HCT116 (cell line): ENCODE results near the gene HBE1. TPM values are rescaled to one million over a fixed set of nuclear protein-coding genes. Genes with fewer than 3 reads are reported as not detected.

Experiments
- ATAC-seq: fragments of 200-7000 bp; cut with Tn5 transposase; 2 replicates; pipeline ENCODE4 v1.9.1; 2020; ENCODE audit warnings: mild to moderate bottlenecking, moderate library complexity
- BruUV-seq: library from RNA; stranded (reverse); fragments of 400-500 nt; replicated peaks from 2 replicates; lab custom pipeline; 2021; lab: Mats Ljungman, UMichigan
- CTCF ChIA-PET: fragments of 300-600 bp; sonication (Branson Sonifier 250); formaldehyde crosslinking; loops from one replicate; lab custom pipeline; 2021; ENCODE audit warnings: antibody characterized with exemption; lab: Charles Lee
- POLR2A ChIA-PET: fragments of 300-600, 350-600 bp; sonication (Branson Sonifier 250); formaldehyde crosslinking; loops from one replicate; lab custom pipeline; 2021; ENCODE audit warnings: antibody characterized with exemption; lab: Charles Lee
- RAD21 ChIA-PET, 2 experiments: fragments of 300-600 bp; sonication (Branson Sonifier 250); formaldehyde crosslinking; loops; one replicate each; lab custom pipeline; 2023; ENCODE audit warnings: low total read pairs in 2 of 2; ENCODE audit not compliant: uncharacterized antibody in 2 of 2, unreplicated experiment in 2 of 2, low non-redundant PET in 1 of 2; lab: Charles Lee
- DNase-seq: peaks from one replicate; pipeline ENCODE4 v3.0.0-alpha.2; 2010; ENCODE audit warnings: low read depth, low spot score
- H2AFZ ChIP-seq: fragments of 200-600 bp; shearing (Covaris generic), sonication (generic); 2 replicates; pipeline ENCODE4 v1.6.1; 2017; ENCODE audit warnings: low read depth, mixed run types, mixed read lengths, antibody characterized with exemption, low read length; ENCODE audit not compliant: poor library complexity, severe bottlenecking
- H3K27ac ChIP-seq: 2 replicates; pipeline ENCODE4 v1.5.1; 2012; ENCODE audit warnings: low read depth, low read length
- H3K27me3 ChIP-seq: fragments of 200-600 bp; sonication (generic); 2 replicates; pipeline ENCODE4 v1.6.1; 2016; ENCODE audit warnings: mixed run types, low read length, mixed read lengths; ENCODE audit not compliant: insufficient read depth
- H3K36me3 ChIP-seq, 2 experiments: fragments of 200-500 bp in 1 of 2; fragments of 200-600 bp in 1 of 2; sonication (Bioruptor generic) in 1 of 2; sonication (generic) in 1 of 2; 2 replicates each; pipeline versions ENCODE4 v1.5.1 to v1.6.1; 2014 to 2016; ENCODE audit warnings: low read length in 2 of 2, inconsistent platforms in 1 of 2, mixed read lengths in 1 of 2, mixed run types in 1 of 2; ENCODE audit not compliant: insufficient read depth in 2 of 2, control insufficient read depth in 1 of 2
- H3K4me1 ChIP-seq, 2 experiments: fragments of 200-600 bp in 1 of 2; sonication (generic) in 1 of 2; 2 replicates each; pipeline versions ENCODE4 v1.5.1 to v1.6.1; 2012 to 2017; ENCODE audit warnings: low read length in 2 of 2, inconsistent platforms in 1 of 2, mild to moderate bottlenecking in 1 of 2, mixed read lengths in 1 of 2, mixed run types in 1 of 2, moderate library complexity in 1 of 2; ENCODE audit not compliant: insufficient read depth in 2 of 2, control insufficient read depth in 1 of 2
- H3K4me2 ChIP-seq: fragments of 200-600 bp; sonication (generic); 2 replicates; pipeline ENCODE4 v1.6.1; 2017; ENCODE audit warnings: mixed run types, low read length, mixed read lengths
- H3K4me3 ChIP-seq, 2 experiments: fragments of 200-600 bp in 1 of 2; sonication (generic) in 1 of 2; replicated peaks in 1 of 2; 2 replicates each; pipeline ENCODE4 v1.5.1; 2011 to 2016; ENCODE audit warnings: low read length in 2 of 2, control low read depth in 1 of 2, low read depth in 1 of 2, mild to moderate bottlenecking in 1 of 2, mixed read lengths in 1 of 2, mixed run types in 1 of 2
- H3K79me2 ChIP-seq: fragments of 200-600 bp; sonication (generic); 2 replicates; pipeline ENCODE4 v1.6.1; 2017; ENCODE audit warnings: mild to moderate bottlenecking, mixed run types, low read length, moderate library complexity, mixed read lengths; ENCODE audit not compliant: insufficient read depth
- H3K9ac ChIP-seq: fragments of 200-600 bp; sonication (generic); 2 replicates; pipeline ENCODE4 v1.6.1; 2016; ENCODE audit warnings: low read length, mixed read lengths
- H3K9me2 ChIP-seq: fragments of 200-600 bp; sonication (generic), shearing (Covaris generic); 2 replicates; pipeline ENCODE4 v1.6.1; 2017; ENCODE audit warnings: mixed run types, mild to moderate bottlenecking, moderate library complexity; ENCODE audit not compliant: insufficient read depth
- H3K9me3 ChIP-seq, 2 experiments: fragments of 200-500 bp in 1 of 2; fragments of 200-600 bp in 1 of 2; sonication (Bioruptor generic) in 1 of 2; sonication (generic) in 1 of 2; 2 replicates each; pipeline ENCODE4 v1.6.1; 2014 to 2017; ENCODE audit warnings: low read length in 2 of 2, mixed read lengths in 2 of 2, inconsistent platforms in 1 of 2, low read depth in 1 of 2, mild to moderate bottlenecking in 1 of 2, mixed run types in 1 of 2, moderate library complexity in 1 of 2; ENCODE audit not compliant: control insufficient read depth in 1 of 2, insufficient read depth in 1 of 2
- H4K20me1 ChIP-seq: fragments of 200-600 bp; sonication (generic), shearing (Covaris generic); 2 replicates; pipeline ENCODE4 v1.6.1; 2017; ENCODE audit warnings: mixed run types, mild to moderate bottlenecking, moderate library complexity; ENCODE audit not compliant: insufficient read depth
- CBX3 ChIP-seq: IDR thresholded peaks from 2 replicates; pipeline ENCODE4 v1.6.1; 2012; ENCODE audit warnings: low read depth
- CEBPB ChIP-seq: IDR thresholded peaks from 2 replicates; pipeline ENCODE4 v1.6.1; 2012; ENCODE audit warnings: low read depth
- EGR1 ChIP-seq: IDR thresholded peaks from 2 replicates; pipeline ENCODE4 v1.6.1; 2012; ENCODE audit warnings: low read depth
- ELF1 ChIP-seq: IDR thresholded peaks from 2 replicates; pipeline ENCODE4 v1.6.1; 2012; ENCODE audit warnings: low read depth, borderline replicate concordance
- EZH2 ChIP-seq: fragments of 200-600 bp; sonication (generic); IDR thresholded peaks from 2 replicates; pipeline ENCODE4 v1.6.1; 2017; ENCODE audit warnings: antibody characterized with exemption, mixed run types
- EZH2phosphoT487 ChIP-seq: fragments of 200-600 bp; IDR thresholded peaks from 2 replicates; pipeline ENCODE4 v1.6.1; 2018; ENCODE audit warnings: antibody characterized with exemption, borderline replicate concordance
- FOSL1 ChIP-seq: IDR thresholded peaks from 2 replicates; pipeline ENCODE4 v1.6.1; 2012; ENCODE audit warnings: low read depth
- JUND ChIP-seq: IDR thresholded peaks from 2 replicates; pipeline ENCODE4 v1.6.1; 2012
- TCF7L2 ChIP-seq: IDR thresholded peaks from 2 replicates; pipeline ENCODE4 v1.7.0; 2011; ENCODE audit warnings: borderline replicate concordance, inconsistent platforms; ENCODE audit not compliant: insufficient read depth, insufficient read length; ENCODE audit errors: extremely low read depth
- YY1 ChIP-seq: IDR thresholded peaks from 2 replicates; pipeline ENCODE4 v1.6.1; 2011; ENCODE audit warnings: low read length, low read depth, moderate library complexity, mild to moderate bottlenecking; ENCODE audit not compliant: insufficient replicate concordance; ENCODE audit errors: extremely low read depth
- ZFX ChIP-seq: fragments of 450-650 bp; IDR thresholded peaks from 2 replicates; pipeline ENCODE4 v1.6.1; 2017
- intact Hi-C: fragments of 100-400 bp; cut with micrococcal nuclease; formaldehyde crosslinking; loops from 2 replicates; pipeline ENCODE4 v1.10.0; 2022
- total RNA-seq: library from RNA; stranded (reverse); gene quantifications from one replicate; pipeline ENCODE4 v1.2.1, GENCODE V29; 2021; ENCODE audit not compliant: unreplicated experiment
- TF ChIP-seq, protein P1 (sequence below), 3 experiments: fragments of 200-600 bp in 1 of 3; sonication (generic) in 1 of 3; IDR thresholded peaks in 2 of 3; conservative IDR thresholded peaks in 1 of 3; 2 replicates each; pipeline ENCODE4 v1.5.1; 2012 to 2017; ENCODE audit warnings: low read depth in 2 of 3, low read length in 2 of 3, antibody characterized with exemption in 1 of 3, borderline replicate concordance in 1 of 3, control low read depth in 1 of 3, mild to moderate bottlenecking in 1 of 3, mixed read lengths in 1 of 3, mixed run types in 1 of 3, moderate library complexity in 1 of 3; ENCODE audit not compliant: insufficient read depth in 1 of 3
- TF ChIP-seq, protein P2 (sequence below): IDR thresholded peaks from 2 replicates; pipeline ENCODE4 v1.6.1; 2012
- TF ChIP-seq, protein P3 (sequence below): IDR thresholded peaks from 2 replicates; pipeline ENCODE4 v1.6.1; 2012

The HBE1 gene
- total RNA-seq, 1 experiment from 2014 or later = 212 TPM

DNA sequence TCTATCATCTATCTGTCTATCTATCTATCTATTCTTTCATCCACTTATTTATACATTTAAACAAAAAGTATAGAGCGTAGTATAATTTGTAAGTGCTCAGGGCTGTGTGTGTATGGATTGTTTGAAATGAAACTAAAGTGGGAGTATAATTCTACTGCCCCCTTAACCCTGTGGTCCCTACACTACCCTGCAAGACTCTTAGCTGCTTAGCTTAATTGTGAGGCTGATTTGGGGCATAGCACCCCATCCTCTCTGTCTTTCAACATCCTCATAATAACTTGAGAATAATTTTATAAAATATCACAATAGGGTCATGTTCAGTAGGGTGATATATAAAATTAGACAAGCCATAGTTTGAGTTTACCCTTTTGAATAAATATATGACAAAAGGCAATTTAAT, 20.4 kb upstream of the HBE1 start:
- intact Hi-C loops = loop anchor here (5.0 kb wide), 3 partner anchors 168 to 663 kb away; partner anchors contain the start of gene OR52N2
- ATAC-seq = no peak
- H2AFZ ChIP-seq = no peak overlapping the region
- no peaks in the 10 kb centered on the region; the same call in 1 of the 2 replicates for H4K20me1 ChIP-seq
- no peaks in the 10 kb centered on the region for H3K9me3 ChIP-seq
- H3K4me2 ChIP-seq = no peak overlapping the region
- no peaks in the 10 kb centered on the region for H3K79me2 ChIP-seq
- H3K27ac ChIP-seq = no peak overlapping the region
- RAD21 ChIA-PET = no interaction called here
- H3K27me3 ChIP-seq = no peaks in the 10 kb centered on the region
- no peak for DNase-seq
- H3K4me1 ChIP-seq = peaks cover 0 to 5% of the 10 kb centered on the region in 2 experiments; a peak in 1 of 4 replicates
- POLR2A ChIA-PET = no interaction called here
- H3K9ac ChIP-seq = no peak overlapping the region
- TF ChIP-seq TCF7L2 (no peak), CEBPB (no peak), EZH2 (no peak), EZH2phosphoT487 (no peak), FOSL1 (no peak)
- no peak overlapping the region for H3K4me3 ChIP-seq
- BruUV-seq = no TSS peak
- H3K36me3 ChIP-seq = no peaks in the 10 kb centered on the region
- CTCF ChIA-PET = no interaction called here
- no peaks in the 10 kb centered on the region for H3K9me2 ChIP-seq

DNA sequence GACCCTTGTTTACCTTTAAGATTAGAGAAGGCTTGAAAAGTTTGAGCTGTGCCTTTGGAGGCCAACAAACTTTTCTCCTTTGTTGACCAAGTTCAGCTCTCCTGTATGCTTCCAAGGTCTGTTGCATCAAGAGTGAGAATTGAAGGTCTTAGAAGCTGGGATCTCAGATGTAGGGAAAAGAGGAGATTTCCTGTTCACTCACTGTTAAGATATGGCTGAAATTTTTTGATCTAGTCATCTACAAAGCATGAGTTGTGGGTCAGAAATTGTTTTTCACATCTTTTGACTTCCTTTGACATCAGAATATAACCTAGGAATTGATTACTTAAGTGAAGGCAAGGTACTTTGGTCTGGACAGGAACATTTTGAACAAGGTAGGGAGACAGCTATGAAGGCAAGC, 20.0 kb upstream of the HBE1 start:
- ChIA-PET CTCF (no interaction called here), POLR2A (no interaction called here)
- Histone ChIP-seq H3K36me3 (no peaks in the 10 kb centered on the region), H3K79me2 (no peaks in the 10 kb centered on the region), H3K27ac (no peak overlapping the region), H3K4me3 (no peak overlapping the region), H3K4me2 (no peak overlapping the region), H3K9ac (no peak overlapping the region), H3K9me3 (no peaks in the 10 kb centered on the region)
- intact Hi-C loops = loop anchor here (5.0 kb wide), 3 partner anchors 167 to 662 kb away; partner anchors contain the start of gene OR52N2
- no TSS peak for BruUV-seq
- DNase-seq (no peak), ATAC-seq (no peak)
- TF ChIP-seq YY1 (no peak), ELF1 (no peak), EZH2 (no peak), TCF7L2 (no peak), CEBPB (no peak), CBX3 (no peak), EGR1 (no peak), ZFX (no peak), JUND (no peak)
- TF ChIP-seq, protein P1, sequence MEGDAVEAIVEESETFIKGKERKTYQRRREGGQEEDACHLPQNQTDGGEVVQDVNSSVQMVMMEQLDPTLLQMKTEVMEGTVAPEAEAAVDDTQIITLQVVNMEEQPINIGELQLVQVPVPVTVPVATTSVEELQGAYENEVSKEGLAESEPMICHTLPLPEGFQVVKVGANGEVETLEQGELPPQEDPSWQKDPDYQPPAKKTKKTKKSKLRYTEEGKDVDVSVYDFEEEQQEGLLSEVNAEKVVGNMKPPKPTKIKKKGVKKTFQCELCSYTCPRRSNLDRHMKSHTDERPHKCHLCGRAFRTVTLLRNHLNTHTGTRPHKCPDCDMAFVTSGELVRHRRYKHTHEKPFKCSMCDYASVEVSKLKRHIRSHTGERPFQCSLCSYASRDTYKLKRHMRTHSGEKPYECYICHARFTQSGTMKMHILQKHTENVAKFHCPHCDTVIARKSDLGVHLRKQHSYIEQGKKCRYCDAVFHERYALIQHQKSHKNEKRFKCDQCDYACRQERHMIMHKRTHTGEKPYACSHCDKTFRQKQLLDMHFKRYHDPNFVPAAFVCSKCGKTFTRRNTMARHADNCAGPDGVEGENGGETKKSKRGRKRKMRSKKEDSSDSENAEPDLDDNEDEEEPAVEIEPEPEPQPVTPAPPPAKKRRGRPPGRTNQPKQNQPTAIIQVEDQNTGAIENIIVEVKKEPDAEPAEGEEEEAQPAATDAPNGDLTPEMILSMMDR (IDR thresholded peaks at IDR 0.05 in 2 of 3, conservative IDR thresholded peaks at IDR 0.05 in 1 of 3; ENCODE audit: borderline replicate concordance in 1 of 3, insufficient read depth in 1 of 3, low read depth in 2 of 3, low read length in 2 of 3) = no peak
- TF ChIP-seq, protein P2, sequence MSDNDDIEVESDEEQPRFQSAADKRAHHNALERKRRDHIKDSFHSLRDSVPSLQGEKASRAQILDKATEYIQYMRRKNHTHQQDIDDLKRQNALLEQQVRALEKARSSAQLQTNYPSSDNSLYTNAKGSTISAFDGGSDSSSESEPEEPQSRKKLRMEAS = no peak
- TF ChIP-seq, protein P3, sequence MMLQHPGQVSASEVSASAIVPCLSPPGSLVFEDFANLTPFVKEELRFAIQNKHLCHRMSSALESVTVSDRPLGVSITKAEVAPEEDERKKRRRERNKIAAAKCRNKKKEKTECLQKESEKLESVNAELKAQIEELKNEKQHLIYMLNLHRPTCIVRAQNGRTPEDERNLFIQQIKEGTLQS = no peak
- TF ChIP-seq, all 23 proteins: peak for 0
- H4K20me1 ChIP-seq = no peaks in the 10 kb centered on the region; the same call in 1 of the 2 replicates
- H3K27me3 ChIP-seq = no peaks in the 10 kb centered on the region
- no peak overlapping the region for H2AFZ ChIP-seq
- H3K4me1 ChIP-seq = peaks cover 0 to 5% of the 10 kb centered on the region in 2 experiments; a peak in 1 of 4 replicates
- no peaks in the 10 kb centered on the region for H3K9me2 ChIP-seq
- RAD21 ChIA-PET = no interaction called here
